ENCODE measurements around the gene RFTN1.

Gene RFTN1

DNA sequence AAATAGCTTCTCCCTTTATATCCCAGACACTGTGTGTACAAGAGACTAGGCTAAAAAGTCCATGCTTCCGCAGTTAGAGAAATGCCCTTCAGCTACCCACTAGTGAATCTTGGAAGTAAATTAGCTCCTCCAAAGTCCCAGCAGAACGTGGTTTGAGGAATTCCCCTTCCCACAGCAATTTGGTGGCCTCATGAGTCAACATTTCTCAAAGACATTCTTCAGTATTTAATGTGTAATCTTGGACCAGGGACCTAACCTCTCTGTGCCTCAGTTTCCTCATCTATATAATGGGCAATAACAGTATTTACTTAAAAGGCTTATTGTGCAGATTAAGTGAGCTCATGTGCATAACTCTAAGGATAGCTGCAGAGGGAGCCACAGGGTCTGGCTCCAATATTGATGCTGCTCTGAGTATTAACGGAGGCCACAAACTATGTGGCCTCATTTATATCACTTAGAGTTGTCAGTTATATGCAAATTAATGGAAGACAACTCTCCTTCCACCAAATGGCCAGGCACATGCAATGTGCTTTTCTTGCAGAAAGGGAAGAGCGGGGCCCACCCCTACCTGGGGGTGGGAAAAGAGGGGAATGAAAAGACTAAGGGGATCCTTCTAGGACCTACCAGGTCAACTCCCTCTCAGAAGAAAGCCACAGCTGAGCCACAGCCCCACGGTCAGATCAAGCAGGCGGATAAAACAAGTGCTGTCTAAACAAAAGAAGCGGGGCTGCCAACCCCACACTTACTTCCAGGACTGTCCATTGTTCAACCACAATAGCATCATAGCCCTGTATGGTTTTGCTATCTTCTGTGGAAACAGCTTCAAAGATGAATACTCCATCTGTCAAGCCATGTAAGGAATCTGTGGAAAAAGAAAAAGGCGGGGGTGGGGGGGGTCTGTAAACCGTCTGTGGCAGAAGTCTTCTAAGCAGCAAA lies 156.0 kb downstream of the RFTN1 start:
- DNase-seq (ENCODE audit: low spot score): no peak
- TF ChIP-seq, protein P1, sequence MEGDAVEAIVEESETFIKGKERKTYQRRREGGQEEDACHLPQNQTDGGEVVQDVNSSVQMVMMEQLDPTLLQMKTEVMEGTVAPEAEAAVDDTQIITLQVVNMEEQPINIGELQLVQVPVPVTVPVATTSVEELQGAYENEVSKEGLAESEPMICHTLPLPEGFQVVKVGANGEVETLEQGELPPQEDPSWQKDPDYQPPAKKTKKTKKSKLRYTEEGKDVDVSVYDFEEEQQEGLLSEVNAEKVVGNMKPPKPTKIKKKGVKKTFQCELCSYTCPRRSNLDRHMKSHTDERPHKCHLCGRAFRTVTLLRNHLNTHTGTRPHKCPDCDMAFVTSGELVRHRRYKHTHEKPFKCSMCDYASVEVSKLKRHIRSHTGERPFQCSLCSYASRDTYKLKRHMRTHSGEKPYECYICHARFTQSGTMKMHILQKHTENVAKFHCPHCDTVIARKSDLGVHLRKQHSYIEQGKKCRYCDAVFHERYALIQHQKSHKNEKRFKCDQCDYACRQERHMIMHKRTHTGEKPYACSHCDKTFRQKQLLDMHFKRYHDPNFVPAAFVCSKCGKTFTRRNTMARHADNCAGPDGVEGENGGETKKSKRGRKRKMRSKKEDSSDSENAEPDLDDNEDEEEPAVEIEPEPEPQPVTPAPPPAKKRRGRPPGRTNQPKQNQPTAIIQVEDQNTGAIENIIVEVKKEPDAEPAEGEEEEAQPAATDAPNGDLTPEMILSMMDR (IDR thresholded peaks at IDR 0.05; ENCODE audit: extremely low read depth, insufficient read depth, missing control alignments): no peak

DNA sequence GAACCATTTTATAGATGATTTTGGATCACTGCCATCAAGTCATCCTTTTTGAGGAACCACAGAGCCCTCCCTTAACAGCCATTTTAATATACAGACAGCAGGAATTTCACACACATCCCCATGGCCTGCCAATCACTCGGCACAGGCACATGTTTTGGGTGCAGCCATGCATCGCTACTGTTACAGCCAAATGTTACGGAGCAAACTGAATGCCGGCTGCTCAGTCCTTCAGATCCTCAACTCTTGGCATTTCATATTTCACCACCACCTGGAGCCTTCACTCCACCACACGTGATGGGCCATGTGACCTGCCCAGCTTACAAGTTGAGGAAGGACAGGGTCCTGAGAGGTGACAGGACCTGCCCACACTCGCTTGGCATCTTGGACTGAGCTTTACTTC lies 157.7 kb downstream of the RFTN1 start:
- no peak for DNase-seq (ENCODE audit: low spot score)
- TF ChIP-seq, protein P1 (IDR thresholded peaks at IDR 0.05; ENCODE audit: extremely low read depth, insufficient read depth, missing control alignments): no peak
- in situ Hi-C loops (cut with MboI; ENCODE audit: low pct_unique_long_range_greater_than_20kb, low sequenced_read_pairs, unreplicated experiment): no loop called here

More for the DNA sequence above, 156.0 kb downstream of the RFTN1 start:
- in situ Hi-C loops (cut with MboI; ENCODE audit: low pct_unique_long_range_greater_than_20kb, low sequenced_read_pairs, unreplicated experiment): no loop called here

DNA sequence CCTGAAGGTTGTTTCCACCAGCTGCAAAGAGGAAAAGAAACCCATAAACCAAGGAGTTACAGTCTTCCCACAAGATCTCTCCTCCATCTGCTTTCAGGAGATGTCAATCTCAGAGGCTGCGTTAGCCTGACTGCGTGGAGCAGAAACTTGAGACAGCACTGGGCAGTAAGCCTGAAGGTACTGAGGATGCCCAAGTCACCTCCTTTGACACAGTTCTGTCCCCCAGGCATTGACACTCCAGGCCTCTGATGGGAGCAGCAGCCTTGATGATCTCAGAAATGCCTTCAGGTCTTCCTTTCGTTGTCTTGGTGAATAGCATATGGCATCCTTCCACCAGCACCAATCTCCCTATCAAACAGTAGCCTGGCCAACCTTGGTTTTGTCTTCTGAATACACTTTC lies 159.2 kb downstream of the RFTN1 start:
- TF ChIP-seq, protein P1 (IDR thresholded peaks at IDR 0.05; ENCODE audit: extremely low read depth, insufficient read depth, missing control alignments): no peak
- DNase-seq (ENCODE audit: low spot score): no peak
- in situ Hi-C loops (cut with MboI; ENCODE audit: low pct_unique_long_range_greater_than_20kb, low sequenced_read_pairs, unreplicated experiment): no loop called here

DNA sequence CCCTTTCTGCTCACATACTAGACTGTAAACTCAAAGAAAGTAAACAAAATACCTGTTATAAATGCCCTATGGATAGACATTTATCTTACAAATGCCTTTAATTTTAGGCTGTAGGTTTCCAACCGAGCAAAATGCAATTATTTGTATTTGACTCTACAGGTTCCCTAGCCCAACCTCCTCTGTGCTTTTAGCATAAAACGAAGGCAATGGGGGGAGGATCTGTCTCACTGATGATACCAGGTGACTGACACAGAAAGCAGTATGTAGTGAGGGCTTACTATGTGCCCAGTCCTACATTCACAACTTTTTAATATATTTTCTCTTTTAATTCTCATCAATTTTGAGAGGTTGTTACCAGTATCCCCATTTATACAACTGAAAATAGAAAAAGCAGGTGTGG lies 161.1 kb downstream of the RFTN1 start:
- no peak for DNase-seq (ENCODE audit: low spot score)
- in situ Hi-C loops (cut with MboI; ENCODE audit: low pct_unique_long_range_greater_than_20kb, low sequenced_read_pairs, unreplicated experiment): no loop called here
- TF ChIP-seq, protein P1 (IDR thresholded peaks at IDR 0.05; ENCODE audit: extremely low read depth, insufficient read depth, missing control alignments): no peak

DNA sequence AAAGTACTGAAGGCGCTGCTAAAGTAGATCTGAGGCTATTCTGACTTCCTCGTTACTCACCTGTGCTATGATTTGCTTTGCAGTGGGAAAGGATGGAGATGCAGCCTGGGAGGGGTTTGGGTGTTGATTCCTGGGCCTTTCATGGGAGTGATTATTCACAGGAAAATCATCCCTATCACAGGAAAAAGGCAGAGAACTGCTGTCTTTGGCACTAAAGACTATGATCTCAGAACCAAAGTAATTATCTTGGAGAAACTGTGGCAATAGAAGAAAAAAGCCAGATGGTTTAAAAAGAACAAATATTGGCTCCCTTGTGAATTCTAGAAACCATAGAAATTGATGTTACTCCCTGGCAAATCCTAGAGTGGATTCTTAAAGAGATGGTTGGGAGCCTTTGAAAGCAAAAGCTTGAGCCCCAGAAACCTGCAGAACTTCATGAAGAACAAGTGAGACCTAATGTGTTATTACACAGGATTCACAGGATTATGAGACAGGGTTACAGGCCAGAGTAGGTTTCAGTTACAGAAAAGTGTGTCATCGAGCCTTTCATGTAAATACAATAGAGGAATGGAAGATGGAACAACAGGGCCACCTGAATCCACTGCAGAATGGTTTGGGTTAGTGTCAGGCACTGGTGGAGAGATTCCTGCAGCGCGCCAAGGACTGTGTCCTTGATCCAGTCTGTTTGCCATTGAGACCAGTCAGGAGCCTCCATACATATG lies 162.7 kb downstream of the RFTN1 start:
- TF ChIP-seq, protein P1 (IDR thresholded peaks at IDR 0.05; ENCODE audit: extremely low read depth, insufficient read depth, missing control alignments): no peak
- in situ Hi-C loops (cut with MboI; ENCODE audit: low pct_unique_long_range_greater_than_20kb, low sequenced_read_pairs, unreplicated experiment): no loop called here
- DNase-seq (ENCODE audit: low spot score): no peak

DNA sequence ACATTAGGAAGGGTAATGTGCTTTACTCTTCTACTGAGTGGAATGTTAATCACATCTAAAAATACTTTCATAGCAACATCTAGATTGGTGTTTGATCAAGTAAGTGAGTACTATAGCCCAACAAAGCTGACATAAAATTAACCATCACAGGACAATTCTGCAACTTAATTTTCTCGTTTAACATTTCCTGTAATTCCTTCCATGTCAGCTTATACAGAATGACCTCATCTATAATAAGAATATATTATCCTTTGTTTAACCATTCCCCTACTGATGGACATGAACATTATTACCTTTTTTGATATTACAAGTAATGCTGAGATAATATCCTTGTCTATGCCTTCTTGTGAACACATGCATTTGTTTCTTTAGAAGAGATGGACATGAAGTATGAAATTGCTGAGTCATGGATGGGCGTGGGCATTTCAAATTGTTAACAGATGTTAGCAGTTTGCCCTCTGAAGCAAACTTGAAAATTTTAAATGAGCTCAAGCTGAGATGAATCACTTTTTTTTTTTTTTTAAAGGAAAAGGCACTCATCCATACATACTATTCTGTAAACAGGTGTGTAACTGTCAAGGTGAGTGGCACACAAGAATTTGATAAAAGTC lies 163.4 kb downstream of the RFTN1 start:
- no peak for DNase-seq (ENCODE audit: low spot score)
- TF ChIP-seq, protein P1 (IDR thresholded peaks at IDR 0.05; ENCODE audit: extremely low read depth, insufficient read depth, missing control alignments): no peak
- in situ Hi-C loops (cut with MboI; ENCODE audit: low pct_unique_long_range_greater_than_20kb, low sequenced_read_pairs, unreplicated experiment): no loop called here

Measured in GM13977 (cell line).